Sigmoid colon (tissue), 3 donors: ENCODE data around the gene UBLCP1.

Source experiments
- CTCF ChIP-seq, 4 experiments: fragments of 450-650 bp in 3 of 4; fragments of 200-600 bp in 1 of 4; IDR thresholded peaks; one replicate each; pipeline ENCODE4 v1.5.1; 2016 to 2019; ENCODE audit warnings: antibody characterized with exemption in 4 of 4, mild to moderate bottlenecking in 3 of 4, moderate library complexity in 2 of 4
- POLR2A ChIP-seq, 2 donors: fragments of 450-650 bp; IDR thresholded peaks; one replicate each; pipeline ENCODE4 v1.6.1; 2016; ENCODE audit warnings: antibody characterized with exemption in 2 of 2, mild to moderate bottlenecking in 2 of 2, moderate library complexity in 2 of 2

- peak in 2 of 4 experiments; percentile 9 to 36 for TF ChIP-seq CTCF (IDR thresholded peaks at IDR 0.05)
- no peak for TF ChIP-seq POLR2A (IDR thresholded peaks at IDR 0.05)
Observed at GRCh38 chr5:159316519-159317383, 53.7 kb downstream of the UBLCP1 start.
